Panc1 (cell line): ENCODE results near the gene VSTM5.

Experiments used
- CTCF ChIP-seq: fragments of 450-650 bp; IDR thresholded peaks from 2 replicates; pipeline ENCODE4 v1.5.1; 2017; ENCODE audit warnings: mild to moderate bottlenecking
- TCF7L2 ChIP-seq: IDR thresholded peaks from 2 replicates; pipeline ENCODE4 v1.6.1; 2011; ENCODE audit warnings: mild to moderate bottlenecking, low read depth, low read length, inconsistent platforms

- TF ChIP-seq TCF7L2 (no peak), CTCF (no peak)
These were observed 29.6 kb downstream of the VSTM5 start for GRCh38 chr11:93820847-93821246.
